GM23338 (cell line): ENCODE results near the gene NDUFS4. TPM values are rescaled to one million over a fixed set of nuclear protein-coding genes. Genes with fewer than 3 reads are reported as not detected.

Experiments
- ATAC-seq: fragments of 200-7000 bp; cut with Tn5 transposase; 3 replicates; pipeline ENCODE4 v1.9.1; 2020
- DNase-seq: peaks from one replicate; pipeline ENCODE4 v3.0.0-alpha.2; 2015; ENCODE audit warnings: low spot score
- H2AFZ ChIP-seq: fragments of 200-600 bp; sonication (generic); 2 replicates; pipeline ENCODE4 v1.8.0; 2016; ENCODE audit warnings: antibody characterized with exemption, mild to moderate bottlenecking, moderate library complexity
- H3F3A ChIP-seq: fragments of 200-600 bp; sonication (generic); replicated peaks from 2 replicates; pipeline ENCODE4 v1.8.0; 2017; ENCODE audit warnings: antibody characterized with exemption, mixed run types, low read depth
- H3K27ac ChIP-seq: fragments of 200-600 bp; sonication (generic); 2 replicates; pipeline ENCODE4 v1.6.1; 2016; ENCODE audit warnings: low read depth
- H3K27me3 ChIP-seq: fragments of 200-600 bp; sonication (generic); 2 replicates; pipeline ENCODE4 v1.8.0; 2016; ENCODE audit warnings: mild to moderate bottlenecking, mixed run types, moderate library complexity; ENCODE audit not compliant: insufficient read depth
- H3K36me3 ChIP-seq: fragments of 200-600 bp; sonication (generic); 2 replicates; pipeline ENCODE4 v1.8.0; 2016; ENCODE audit warnings: mild to moderate bottlenecking; ENCODE audit not compliant: insufficient read depth
- H3K4me1 ChIP-seq: fragments of 200-600 bp; sonication (generic); 2 replicates; pipeline ENCODE4 v1.8.0; 2016; ENCODE audit warnings: mild to moderate bottlenecking, moderate library complexity; ENCODE audit not compliant: insufficient read depth
- H3K4me2 ChIP-seq: fragments of 200-600 bp; sonication (generic); 2 replicates; pipeline ENCODE4 v1.7.1; 2017; ENCODE audit warnings: mixed run types
- H3K4me3 ChIP-seq: fragments of 200-600 bp; sonication (generic); 2 replicates; pipeline ENCODE4 v1.6.1; 2016; ENCODE audit warnings: mixed run types
- H3K79me2 ChIP-seq: fragments of 200-600 bp; sonication (generic); replicated peaks from 2 replicates; pipeline ENCODE4 v1.8.0; 2017; ENCODE audit warnings: mild to moderate bottlenecking; ENCODE audit not compliant: insufficient read depth
- H3K9me2 ChIP-seq: fragments of 200-600 bp; sonication (generic); 2 replicates; pipeline ENCODE4 v1.8.0; 2017; ENCODE audit not compliant: insufficient read depth
- H4K20me1 ChIP-seq: fragments of 200-600 bp; sonication (generic); replicated peaks from 2 replicates; pipeline ENCODE4 v1.8.0; 2017; ENCODE audit warnings: mild to moderate bottlenecking; ENCODE audit not compliant: insufficient read depth
- H3K27ac Mint-ChIP-seq: 2 replicates; pipeline ENCODE4 v1.8.0; 2020; ENCODE audit warnings: inconsistent platforms, mild to moderate bottlenecking, moderate library complexity, mixed read lengths
- H3K27me3 Mint-ChIP-seq: 3 replicates; pipeline ENCODE4 v1.8.0; 2022; ENCODE audit warnings: low read depth, mild to moderate bottlenecking, moderate library complexity, mixed read lengths, inconsistent platforms; ENCODE audit not compliant: insufficient read depth, poor library complexity
- H3K36me3 Mint-ChIP-seq: 3 replicates; pipeline ENCODE4 v1.8.0; 2021; ENCODE audit warnings: low read depth, mild to moderate bottlenecking, inconsistent platforms, moderate library complexity, mixed read lengths
- H3K4me1 Mint-ChIP-seq: 3 replicates; pipeline ENCODE4 v1.8.0; 2020; ENCODE audit warnings: mild to moderate bottlenecking, inconsistent platforms, mixed read lengths
- H3K4me3 Mint-ChIP-seq: 3 replicates; pipeline ENCODE4 v1.8.0; 2021; ENCODE audit warnings: moderate library complexity, mild to moderate bottlenecking, inconsistent platforms, mixed read lengths
- H3K9me3 Mint-ChIP-seq: 3 replicates; pipeline ENCODE4 v1.8.0; 2020; ENCODE audit warnings: moderate library complexity, mild to moderate bottlenecking, inconsistent platforms, mixed read lengths
- CREB1 ChIP-seq: fragments of 250-450 bp; sonication (Bioruptor Pico); IDR thresholded peaks from 2 replicates; pipeline ENCODE4 v1.5.0; 2020; ENCODE audit warnings: low read depth, mild to moderate bottlenecking, moderate library complexity
- CTCF ChIP-seq, 2 experiments: fragments of 200-600 bp in 1 of 2; sonication (generic) in 1 of 2; conservative IDR thresholded peaks; 2 replicates each; pipeline versions ENCODE4 v1.5.1 to v1.6.1; 2016 to 2017; ENCODE audit warnings: antibody characterized with exemption in 2 of 2, low read depth in 2 of 2, mild to moderate bottlenecking in 2 of 2, moderate library complexity in 1 of 2
- EZH2 ChIP-seq: fragments of 200-600 bp; sonication (generic); IDR thresholded peaks from one replicate; pipeline ENCODE4 v1.8.0; 2017; ENCODE audit warnings: antibody characterized with exemption, mild to moderate bottlenecking, low read depth; ENCODE audit not compliant: unreplicated experiment
- JUNB ChIP-seq: IDR thresholded peaks from one replicate; pipeline ENCODE4 v1.6.1; 2016; ENCODE audit warnings: antibody characterized with exemption; ENCODE audit not compliant: unreplicated experiment
- NANOG ChIP-seq: IDR thresholded peaks from 2 replicates; pipeline ENCODE4 v1.6.1; 2016; ENCODE audit warnings: antibody characterized with exemption, borderline replicate concordance
- POLR2AphosphoS5 ChIP-seq: IDR thresholded peaks from 2 replicates; pipeline ENCODE4 v1.6.1; 2016; ENCODE audit warnings: antibody characterized with exemption, low read depth
- REST ChIP-seq: IDR thresholded peaks from one replicate; pipeline ENCODE4 v1.6.1; 2018; ENCODE audit warnings: antibody characterized with exemption; ENCODE audit not compliant: unreplicated experiment
- ZNF114 ChIP-seq: fragments of 250-450 bp; sonication (Bioruptor Pico); IDR thresholded peaks from 2 replicates; pipeline ENCODE4 v1.5.0; 2020; ENCODE audit warnings: mild to moderate bottlenecking, moderate library complexity
- ZNF331 ChIP-seq: fragments of 250-450 bp; sonication (Bioruptor Pico); IDR thresholded peaks from 2 replicates; pipeline ENCODE4 v1.5.0; 2020; ENCODE audit warnings: low read depth, mild to moderate bottlenecking, moderate library complexity
- polyA plus RNA-seq: library from polyadenylated mRNA; unstranded; fragments of >200 nt; fragmentation: Nextera tagmentation; extraction: Ambion mirVana; gene quantifications from 2 replicates; pipeline ENCODE4 v1.2.1, GENCODE V29; 2016
- total RNA-seq: library from RNA; depleted of rRNA; stranded (reverse); fragments of >200 nt; shearing (Covaris generic); gene quantifications from 2 replicates; pipeline ENCODE4 v1.2.3, GENCODE V29; 2014
- TF ChIP-seq, protein P1 (sequence below): fragments of 250-450 bp; sonication (Bioruptor Pico); IDR thresholded peaks from 2 replicates; pipeline ENCODE4 v1.5.0; 2020; ENCODE audit warnings: mild to moderate bottlenecking, moderate library complexity

Gene NDUFS4
- total and polyA plus RNA-seq, 2 experiments from 2014 or later = 65.6 to 151 TPM

DNA sequence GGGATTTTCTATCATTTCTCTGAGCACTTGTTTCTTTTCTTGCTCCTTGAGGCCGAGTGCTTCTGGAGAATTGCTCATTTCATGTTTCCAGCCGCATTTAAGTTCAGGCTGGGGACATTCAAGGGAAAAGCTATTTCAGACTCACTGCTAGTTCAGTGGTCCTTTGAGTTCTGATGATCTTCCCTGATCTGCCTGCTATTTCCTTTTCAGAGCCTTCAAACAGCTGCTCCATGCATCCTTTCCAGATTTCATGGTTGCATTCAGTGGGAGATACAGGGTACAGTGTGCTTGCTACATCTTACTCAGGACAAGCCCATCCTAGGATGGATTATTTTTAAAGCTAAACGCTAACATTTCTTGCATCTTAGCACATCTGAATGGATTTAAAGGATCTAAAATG is 14.7 kb downstream of the NDUFS4 start:
- H3K27ac Mint-ChIP-seq = no peak overlapping the region
- no peaks in the 10 kb centered on the region for H3K4me1 ChIP-seq
- H3K36me3 ChIP-seq = 0 out of 2 replicates have a peak, but pooled peaks cover 2% of the 10 kb centered on the region
- no peak overlapping the region for H3K4me3 Mint-ChIP-seq
- H3K79me2 ChIP-seq = peaks cover 99% of the 10 kb centered on the region
- ATAC-seq (no peak), DNase-seq (no peak)
- H3K4me2 ChIP-seq = no peak overlapping the region
- H3F3A ChIP-seq = no peaks in the 10 kb centered on the region
- H3K27me3 ChIP-seq = no peaks in the 10 kb centered on the region
- H3K36me3 Mint-ChIP-seq = no peaks in the 10 kb centered on the region
- 0 out of 2 replicates have a peak, but pooled peaks cover 9% of the 10 kb centered on the region for H4K20me1 ChIP-seq
- peaks cover 1% of the 10 kb centered on the region; the same call in 1 of the 3 replicates for H3K9me3 Mint-ChIP-seq
- H3K4me1 Mint-ChIP-seq = peaks cover 9% of the 10 kb centered on the region; the same call in 2 of the 3 replicates
- H3K27me3 Mint-ChIP-seq = peaks cover 2% of the 10 kb centered on the region
- H2AFZ ChIP-seq = no peak overlapping the region
- H3K9me2 ChIP-seq = no peaks in the 10 kb centered on the region
- TF ChIP-seq ZNF114 (CRISPR knock-in tag) (no peak), CREB1 (CRISPR knock-in tag) (no peak), EZH2 (no peak), REST (no peak), NANOG (no peak), POLR2AphosphoS5 (no peak), CTCF (conservative IDR thresholded peaks at IDR 0.05; ENCODE audit: low read depth in 2 of 2) (no peak), JUNB (no peak), ZNF331 (CRISPR knock-in tag) (no peak)
- TF ChIP-seq, protein P1, sequence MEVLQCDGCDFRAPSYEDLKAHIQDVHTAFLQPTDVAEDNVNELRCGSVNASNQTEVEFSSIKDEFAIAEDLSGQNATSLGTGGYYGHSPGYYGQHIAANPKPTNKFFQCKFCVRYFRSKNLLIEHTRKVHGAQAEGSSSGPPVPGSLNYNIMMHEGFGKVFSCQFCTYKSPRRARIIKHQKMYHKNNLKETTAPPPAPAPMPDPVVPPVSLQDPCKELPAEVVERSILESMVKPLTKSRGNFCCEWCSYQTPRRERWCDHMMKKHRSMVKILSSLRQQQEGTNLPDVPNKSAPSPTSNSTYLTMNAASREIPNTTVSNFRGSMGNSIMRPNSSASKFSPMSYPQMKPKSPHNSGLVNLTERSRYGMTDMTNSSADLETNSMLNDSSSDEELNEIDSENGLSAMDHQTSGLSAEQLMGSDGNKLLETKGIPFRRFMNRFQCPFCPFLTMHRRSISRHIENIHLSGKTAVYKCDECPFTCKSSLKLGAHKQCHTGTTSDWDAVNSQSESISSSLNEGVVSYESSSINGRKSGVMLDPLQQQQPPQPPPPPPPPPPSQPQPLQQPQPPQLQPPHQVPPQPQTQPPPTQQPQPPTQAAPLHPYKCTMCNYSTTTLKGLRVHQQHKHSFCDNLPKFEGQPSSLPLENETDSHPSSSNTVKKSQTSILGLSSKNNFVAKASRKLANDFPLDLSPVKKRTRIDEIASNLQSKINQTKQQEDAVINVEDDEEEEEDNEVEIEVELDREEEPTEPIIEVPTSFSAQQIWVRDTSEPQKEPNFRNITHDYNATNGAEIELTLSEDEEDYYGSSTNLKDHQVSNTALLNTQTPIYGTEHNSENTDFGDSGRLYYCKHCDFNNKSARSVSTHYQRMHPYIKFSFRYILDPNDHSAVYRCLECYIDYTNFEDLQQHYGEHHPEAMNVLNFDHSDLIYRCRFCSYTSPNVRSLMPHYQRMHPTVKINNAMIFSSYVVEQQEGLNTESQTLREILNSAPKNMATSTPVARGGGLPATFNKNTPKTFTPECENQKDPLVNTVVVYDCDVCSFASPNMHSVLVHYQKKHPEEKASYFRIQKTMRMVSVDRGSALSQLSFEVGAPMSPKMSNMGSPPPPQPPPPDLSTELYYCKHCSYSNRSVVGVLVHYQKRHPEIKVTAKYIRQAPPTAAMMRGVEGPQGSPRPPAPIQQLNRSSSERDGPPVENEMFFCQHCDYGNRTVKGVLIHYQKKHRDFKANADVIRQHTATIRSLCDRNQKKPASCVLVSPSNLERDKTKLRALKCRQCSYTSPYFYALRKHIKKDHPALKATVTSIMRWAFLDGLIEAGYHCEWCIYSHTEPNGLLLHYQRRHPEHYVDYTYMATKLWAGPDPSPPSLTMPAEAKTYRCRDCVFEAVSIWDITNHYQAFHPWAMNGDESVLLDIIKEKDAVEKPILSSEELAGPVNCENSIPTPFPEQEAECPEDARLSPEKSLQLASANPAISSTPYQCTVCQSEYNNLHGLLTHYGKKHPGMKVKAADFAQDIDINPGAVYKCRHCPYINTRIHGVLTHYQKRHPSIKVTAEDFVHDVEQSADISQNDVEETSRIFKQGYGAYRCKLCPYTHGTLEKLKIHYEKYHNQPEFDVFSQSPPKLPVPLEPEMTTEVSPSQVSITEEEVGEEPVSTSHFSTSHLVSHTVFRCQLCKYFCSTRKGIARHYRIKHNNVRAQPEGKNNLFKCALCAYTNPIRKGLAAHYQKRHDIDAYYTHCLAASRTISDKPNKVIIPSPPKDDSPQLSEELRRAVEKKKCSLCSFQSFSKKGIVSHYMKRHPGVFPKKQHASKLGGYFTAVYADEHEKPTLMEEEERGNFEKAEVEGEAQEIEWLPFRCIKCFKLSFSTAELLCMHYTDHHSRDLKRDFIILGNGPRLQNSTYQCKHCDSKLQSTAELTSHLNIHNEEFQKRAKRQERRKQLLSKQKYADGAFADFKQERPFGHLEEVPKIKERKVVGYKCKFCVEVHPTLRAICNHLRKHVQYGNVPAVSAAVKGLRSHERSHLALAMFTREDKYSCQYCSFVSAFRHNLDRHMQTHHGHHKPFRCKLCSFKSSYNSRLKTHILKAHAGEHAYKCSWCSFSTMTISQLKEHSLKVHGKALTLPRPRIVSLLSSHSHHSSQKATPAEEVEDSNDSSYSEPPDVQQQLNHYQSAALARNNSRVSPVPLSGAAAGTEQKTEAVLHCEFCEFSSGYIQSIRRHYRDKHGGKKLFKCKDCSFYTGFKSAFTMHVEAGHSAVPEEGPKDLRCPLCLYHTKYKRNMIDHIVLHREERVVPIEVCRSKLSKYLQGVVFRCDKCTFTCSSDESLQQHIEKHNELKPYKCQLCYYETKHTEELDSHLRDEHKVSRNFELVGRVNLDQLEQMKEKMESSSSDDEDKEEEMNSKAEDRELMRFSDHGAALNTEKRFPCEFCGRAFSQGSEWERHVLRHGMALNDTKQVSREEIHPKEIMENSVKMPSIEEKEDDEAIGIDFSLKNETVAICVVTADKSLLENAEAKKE = no peak
- no peak overlapping the region for H3K27ac ChIP-seq
- H3K4me3 ChIP-seq = no peak overlapping the region
